Activated CD8-positive, alpha-beta memory T cell treated with anti-CD3 and anti-CD28 coated beads, Interleukin-2, amount 50 U/mL, for 1 hour (primary cell): ENCODE measurements around the gene FAM50A.
"Not testable (repeated sequence)": the region's sequence is repeated elsewhere in the genome, so short reads cannot be mapped to it uniquely, and the experiment has no call there.

ENCODE experiments used
- DNase-seq: peaks from one replicate; pipeline ENCODE4 v3.0.0-alpha.2; 2020; ENCODE audit errors: extremely low read depth

Gene FAM50A

DNA sequence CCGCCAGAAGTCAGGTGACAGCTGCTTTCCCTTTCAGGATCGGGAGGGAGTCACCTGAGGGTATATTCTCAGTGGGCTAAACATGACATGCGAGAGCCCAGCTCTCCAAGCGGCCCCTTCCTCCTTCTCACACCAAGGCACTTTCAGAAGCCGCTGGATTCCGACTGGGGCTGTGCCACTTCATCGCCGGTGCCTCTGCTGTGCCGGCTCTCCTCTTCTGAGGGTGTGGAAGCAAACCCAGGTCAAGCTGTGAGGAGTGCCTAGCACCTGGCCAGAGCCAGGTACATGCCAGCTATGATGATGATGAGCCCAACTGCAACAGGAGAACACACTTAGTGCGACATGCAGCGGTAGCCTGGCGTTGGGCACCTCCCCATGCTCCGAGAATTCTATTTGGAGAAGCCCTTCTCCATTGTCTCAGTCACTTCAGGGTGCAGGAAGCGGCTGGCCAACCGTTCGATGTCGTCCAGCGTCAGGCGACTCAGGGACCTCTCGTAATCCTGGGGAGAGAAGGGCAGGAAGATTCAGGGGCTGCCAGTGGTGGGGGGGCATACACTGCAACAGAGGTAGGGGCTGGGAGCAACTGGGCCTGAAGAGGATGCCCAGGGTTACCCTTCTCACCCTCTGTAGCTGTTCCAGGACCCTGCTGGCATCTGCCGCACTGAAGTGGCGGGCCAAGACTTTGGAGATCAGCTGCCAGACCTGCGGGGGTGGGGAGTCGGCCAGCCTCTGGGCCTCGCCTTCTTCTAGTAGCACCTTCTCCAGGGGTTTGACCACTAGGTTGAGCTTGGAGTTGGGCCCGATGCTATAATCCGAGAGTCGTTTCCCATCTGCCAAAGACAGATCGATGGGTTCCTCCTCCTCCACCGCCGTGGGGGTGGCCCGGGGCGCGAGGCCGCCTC is 41.5 kb downstream of the FAM50A start:
- no peak for DNase-seq

DNA sequence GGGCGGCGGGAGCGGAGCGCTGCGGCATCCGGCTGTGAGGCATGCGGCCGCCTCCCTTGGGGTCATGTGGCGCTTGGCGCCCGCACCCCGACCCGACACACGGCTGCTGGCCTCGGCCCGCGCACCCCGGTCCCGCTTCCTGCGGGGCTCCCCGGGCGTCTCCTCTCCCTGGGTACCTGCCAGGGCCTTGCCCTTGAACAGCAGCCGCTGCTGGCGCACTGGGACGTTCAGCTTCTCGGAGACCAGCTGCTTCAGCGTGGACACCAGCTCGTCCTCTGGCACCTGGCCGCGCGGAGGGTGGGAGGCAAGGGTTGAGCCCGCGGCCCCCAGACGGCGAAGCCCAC is 42.1 kb downstream of the FAM50A start:
- DNase-seq = no peak

DNA sequence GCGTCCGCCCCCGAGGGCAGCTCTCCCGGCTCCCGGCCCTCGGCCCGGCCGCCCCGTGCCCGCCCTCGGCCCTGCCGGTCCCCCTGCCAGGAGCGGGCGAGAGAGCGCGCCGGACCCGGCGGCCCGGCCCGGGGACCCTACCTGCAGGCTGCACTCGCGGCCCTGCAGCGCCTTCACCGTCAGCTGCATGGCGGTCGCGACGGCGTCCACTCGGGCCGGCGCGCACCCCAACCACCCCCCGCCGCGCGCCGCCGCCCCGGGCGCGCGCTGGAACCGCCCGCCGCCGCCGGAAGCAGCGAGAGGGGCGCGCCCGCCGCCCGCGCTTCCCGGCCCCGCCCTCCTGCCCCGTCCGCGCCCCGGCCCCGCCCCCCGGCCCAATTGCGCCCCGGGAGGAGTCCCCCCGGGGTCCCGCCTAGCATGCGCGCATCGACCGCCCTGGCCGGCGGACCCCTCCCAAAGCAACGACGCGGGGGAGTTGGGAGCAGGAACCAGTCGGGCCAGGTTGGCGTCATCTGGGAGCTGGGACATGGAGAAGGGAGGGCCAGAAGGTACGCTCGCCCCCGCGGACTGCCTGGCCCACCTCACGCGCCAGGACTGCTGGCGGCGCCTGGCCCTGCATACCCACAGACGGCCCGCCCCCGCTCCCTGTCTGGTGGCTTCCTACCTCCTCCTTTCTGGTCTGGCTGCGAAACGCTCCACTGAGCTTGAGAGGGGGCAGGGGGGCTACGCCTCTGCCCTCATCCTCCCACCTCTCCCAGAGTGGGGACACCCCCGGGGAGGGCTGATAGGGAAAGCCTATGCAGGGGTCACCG is 42.7 kb downstream of the FAM50A start, which contains the start of gene UBL4A:
TSS of gene UBL4A (minus strand) at position 220 of the 812 bp plus-strand sequence. CDS start at position 189, 31 bp downstream.
- DNase-seq = no peak

DNA sequence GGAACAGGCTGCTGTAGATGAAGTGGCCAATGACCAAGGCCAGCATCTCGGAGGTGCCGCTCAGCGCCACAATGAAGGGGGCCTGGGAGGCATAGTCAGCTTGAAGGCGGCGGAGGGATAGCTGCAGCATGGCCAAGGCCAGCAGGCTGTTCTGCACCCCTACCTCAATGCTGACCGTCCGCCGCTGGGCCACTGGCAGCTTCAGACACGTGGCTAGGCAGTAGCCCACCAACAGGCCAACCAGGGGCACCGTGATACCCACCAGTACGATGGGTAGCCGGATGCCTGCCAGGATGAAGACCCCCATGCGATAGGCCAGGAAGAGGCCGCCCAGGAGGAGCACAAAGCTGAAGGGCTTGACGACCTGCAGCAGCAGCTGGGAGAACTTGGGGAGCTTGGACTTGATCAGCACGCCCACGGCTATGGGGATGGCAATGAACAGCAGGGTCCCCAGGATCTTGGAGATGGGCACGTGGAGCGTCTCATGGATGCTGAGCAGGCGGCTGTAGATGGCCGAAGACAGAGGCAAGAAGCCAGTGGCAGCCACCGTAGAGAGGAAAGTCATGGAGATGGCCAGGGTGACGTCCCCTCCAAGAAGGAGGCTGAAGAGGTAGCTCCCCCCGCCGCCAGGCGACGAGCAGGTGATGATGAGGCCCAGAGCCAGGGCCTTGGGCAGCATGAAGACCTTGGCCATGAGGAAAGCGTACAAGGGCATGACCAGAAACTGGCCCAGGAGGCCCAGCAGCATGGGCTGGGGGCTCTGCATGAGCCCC is 43.8 kb downstream of the FAM50A start:
- no peak for DNase-seq

DNA sequence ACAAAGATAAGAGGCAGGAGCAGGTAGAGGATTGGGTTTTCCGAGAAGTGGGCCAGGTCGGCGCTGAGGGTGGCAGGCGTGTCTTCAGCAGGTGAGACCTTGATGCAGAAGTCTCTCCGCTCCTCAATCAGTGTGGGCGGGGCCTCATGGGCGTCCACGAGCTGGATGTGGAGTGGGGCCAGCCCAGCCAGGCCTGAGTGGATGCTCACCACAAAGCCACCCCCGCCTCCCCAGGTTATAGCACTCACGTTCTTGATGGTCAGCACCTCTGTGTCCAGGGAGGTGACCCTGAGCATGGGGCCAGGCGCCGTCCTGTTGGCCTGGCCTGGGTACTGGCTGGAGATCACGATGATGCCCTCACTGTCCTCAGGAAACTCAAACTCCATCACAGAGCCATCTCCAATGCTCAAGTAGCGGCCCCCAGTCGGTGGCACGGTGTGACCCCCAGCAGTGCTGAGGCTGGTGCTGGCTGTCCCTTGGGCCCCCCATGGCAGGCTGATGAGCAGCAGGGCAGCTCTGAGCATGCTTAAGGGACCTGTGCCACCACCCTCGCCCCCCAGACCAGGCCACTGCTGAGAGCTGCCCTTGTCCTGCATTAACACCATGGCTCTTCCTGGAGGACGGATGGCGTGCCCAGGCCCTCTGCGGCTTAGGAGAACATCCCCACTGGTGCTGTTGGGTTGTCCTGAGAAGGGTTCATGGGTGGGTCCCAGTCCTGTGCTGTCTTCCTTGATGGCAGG is 44.6 kb downstream of the FAM50A start:
- DNase-seq = no peak

DNA sequence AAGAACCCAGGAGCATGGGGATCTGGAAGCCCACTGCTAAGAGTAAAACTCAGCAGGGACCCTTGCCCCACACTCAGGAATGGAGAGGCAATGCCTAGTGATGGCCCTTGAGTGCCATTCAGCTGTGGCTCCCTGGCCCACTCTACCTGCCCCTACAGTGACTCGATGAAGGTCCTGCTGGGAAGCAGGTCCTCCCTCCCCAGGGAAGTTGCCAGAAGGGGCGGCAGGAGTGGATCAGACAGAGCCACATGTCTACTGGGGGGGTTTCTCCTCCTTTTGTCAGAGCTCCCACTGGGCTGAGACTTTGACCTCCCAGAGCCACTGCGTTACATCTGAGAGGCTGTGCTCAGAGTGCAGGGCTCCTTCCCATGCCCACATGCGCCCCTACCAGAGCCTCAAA is 45.2 kb downstream of the FAM50A start:
- no peak for DNase-seq

DNA sequence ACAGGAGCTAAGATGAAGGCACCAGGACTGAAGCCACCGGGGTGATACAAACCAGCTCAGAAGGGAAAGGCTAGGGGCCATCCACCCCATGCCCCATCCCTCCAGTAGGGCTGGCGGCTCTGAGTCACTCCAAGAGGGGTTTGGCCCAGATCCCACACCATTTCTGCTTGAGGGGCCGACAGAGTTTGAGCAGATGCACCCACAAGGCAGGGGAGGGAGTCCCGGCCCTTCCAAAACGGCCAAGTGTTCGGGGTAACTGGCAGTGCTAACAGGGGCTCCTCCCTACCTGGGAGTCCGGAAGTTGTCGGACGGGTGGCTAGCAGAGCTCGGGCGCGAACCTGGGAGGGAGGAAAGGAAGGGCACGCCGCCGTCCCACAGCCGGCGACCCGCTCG is 46.1 kb downstream of the FAM50A start:
- no peak for DNase-seq

DNA sequence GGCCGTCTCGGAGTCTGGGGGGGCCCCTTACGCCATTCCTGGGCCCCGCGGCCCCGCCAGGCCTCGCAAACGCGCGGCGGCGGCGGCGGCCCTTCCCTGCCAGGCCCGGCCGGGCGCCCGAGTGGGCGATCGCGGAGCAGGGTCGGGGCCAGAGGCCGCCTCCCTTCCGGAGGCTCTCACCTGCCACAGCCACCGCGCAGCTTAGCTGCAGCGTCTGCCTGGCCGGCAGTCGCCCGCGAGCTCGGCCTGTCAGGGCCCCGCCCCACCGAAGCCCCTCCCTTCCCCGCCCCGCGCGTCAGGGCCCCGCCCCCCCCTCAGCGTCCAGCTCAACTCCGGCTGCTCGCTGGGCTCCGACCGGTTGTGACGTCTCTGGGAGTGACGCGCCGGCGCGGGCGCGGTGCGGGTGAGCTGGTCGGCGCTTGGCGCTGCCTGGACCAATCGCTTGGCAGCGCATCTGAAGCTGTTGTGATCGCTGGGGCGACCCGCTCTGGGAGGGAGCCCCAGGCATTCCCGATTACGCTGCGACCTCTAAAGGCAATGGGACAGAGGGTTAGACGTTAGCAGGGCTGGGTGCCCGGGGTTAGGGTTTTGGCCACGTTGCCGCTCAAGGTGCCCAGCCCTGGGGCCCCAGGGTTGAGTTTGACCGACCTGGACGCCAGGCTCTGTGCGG is 46.6 kb downstream of the FAM50A start, which contains the start of gene SLC10A3:
TSS of gene SLC10A3 (minus strand) at position 216 of the 670 bp plus-strand sequence. CDS start 1,689 bp downstream, outside the sequence.
- DNase-seq = peak; percentile 67

DNA sequence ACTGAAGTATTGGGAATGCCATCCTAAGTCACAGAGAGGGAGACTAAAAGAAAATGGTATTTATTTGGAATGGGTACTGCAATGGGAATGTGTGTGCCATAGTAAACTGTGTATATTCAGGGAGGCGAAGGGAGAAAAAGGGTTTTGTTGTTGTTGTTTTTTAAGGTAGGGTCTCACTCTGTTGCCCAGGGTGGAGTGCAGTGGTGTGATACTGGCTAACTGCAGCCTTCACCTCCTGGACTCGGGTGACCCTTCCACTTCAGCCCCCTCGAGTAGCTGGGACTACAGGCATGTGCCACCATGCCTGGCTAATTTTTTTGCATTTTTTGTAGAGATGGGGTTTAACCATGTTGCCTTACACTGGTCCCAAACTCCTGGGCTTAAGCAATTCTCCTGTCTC is 50.8 kb downstream of the FAM50A start:
- no peak for DNase-seq

DNA sequence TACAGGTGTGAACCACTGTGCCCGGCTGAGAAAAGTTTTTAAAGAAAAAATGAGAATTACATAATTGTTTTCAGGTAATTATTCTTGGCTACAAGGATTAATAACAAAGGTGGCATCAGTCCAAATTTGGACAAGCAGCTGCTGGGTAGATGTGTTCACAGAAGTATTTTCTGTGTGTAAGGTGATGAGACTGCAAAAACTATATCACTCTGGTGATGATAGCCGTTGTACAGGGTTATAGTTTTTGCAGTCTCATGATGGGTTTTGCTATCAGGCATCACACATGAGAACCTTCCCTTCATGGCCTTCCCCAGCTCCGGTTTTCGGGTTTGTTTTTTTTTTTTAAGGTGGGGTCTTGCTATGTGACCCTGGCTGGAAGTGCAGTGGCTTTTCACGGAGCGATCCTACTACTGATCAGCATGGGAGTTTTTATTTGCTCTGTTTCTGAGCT is 51.6 kb downstream of the FAM50A start:
- DNase-seq = no peak

DNA sequence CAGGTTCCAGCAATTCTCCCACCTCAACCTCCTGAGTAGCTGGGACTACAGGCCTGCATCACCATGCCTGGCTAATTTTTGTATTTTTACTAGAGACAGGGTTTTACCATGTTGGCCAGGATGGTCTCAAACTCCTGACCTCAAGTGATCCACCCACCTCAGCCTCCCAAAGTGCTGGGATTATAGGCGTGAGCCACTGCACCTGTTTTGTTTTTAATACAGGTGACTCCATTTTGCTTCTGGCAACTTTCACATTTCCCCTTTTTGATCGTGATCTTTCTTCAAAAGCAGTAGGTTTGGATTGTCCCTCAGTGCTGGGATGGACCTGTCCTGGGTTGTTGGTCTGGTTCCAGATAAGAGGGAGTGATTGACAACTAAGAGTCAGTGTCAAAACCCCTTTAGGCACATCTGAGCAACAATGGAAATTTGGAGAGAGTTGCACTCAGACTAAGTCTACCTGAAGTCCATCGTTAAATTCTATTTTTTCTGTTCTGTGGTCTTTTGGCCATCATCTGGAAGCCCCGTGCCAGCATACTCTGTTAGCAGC is 52.7 kb downstream of the FAM50A start:
- DNase-seq = not testable (repeated sequence)
